HG03045 (cell line): ENCODE results near the gene TIAM1.

Source experiments
- ATAC-seq: cut with Tn5 transposase; IDR thresholded peaks from one replicate; pipeline ENCODE4 v1.9.1; 2021; ENCODE audit warnings: mild to moderate bottlenecking, moderate library complexity; ENCODE audit not compliant: unreplicated experiment

TIAM1 gene

GRCh38 chr21:31218830-31219608 is 125.0 kb downstream of the TIAM1 start:
- no peak for ATAC-seq

- no peak for ATAC-seq
These were observed 127.9 kb downstream of the TIAM1 start for GRCh38 chr21:31216206-31216605.

GRCh38 chr21:31213787-31214186 is 130.3 kb downstream of the TIAM1 start:
- no peak for ATAC-seq

- no peak for ATAC-seq
These were observed 132.2 kb downstream of the TIAM1 start for GRCh38 chr21:31211836-31212235.

- no peak for ATAC-seq
These were observed 138.6 kb downstream of the TIAM1 start for GRCh38 chr21:31205412-31205811.

GRCh38 chr21:31204801-31205200 is 139.3 kb downstream of the TIAM1 start:
- no peak for ATAC-seq

- no peak for ATAC-seq
These were observed 140.5 kb downstream of the TIAM1 start for GRCh38 chr21:31203431-31204054.

GRCh38 chr21:31201548-31201947 is 142.5 kb downstream of the TIAM1 start:
- no peak for ATAC-seq

- no peak for ATAC-seq
These were observed 142.9 kb downstream of the TIAM1 start for GRCh38 chr21:31201144-31201543.

GRCh38 chr21:31198575-31198974 is 145.5 kb downstream of the TIAM1 start:
- ATAC-seq, result no peak

- no peak for ATAC-seq
These were observed 147.3 kb downstream of the TIAM1 start for GRCh38 chr21:31196724-31197123.

- no peak for ATAC-seq
These were observed 148.6 kb downstream of the TIAM1 start for GRCh38 chr21:31195334-31196015.

- no peak for ATAC-seq
These were observed 149.4 kb downstream of the TIAM1 start for GRCh38 chr21:31194510-31195293.

GRCh38 chr21:31193761-31194160 is 150.3 kb downstream of the TIAM1 start:
- ATAC-seq, result no peak

GRCh38 chr21:31191553-31191952 is 152.5 kb downstream of the TIAM1 start:
- no peak for ATAC-seq

GRCh38 chr21:31190516-31190915 is 153.5 kb downstream of the TIAM1 start:
- no peak for ATAC-seq

GRCh38 chr21:31187499-31187898 is 156.6 kb downstream of the TIAM1 start:
- no peak for ATAC-seq

- ATAC-seq, result no peak
These were observed 157.1 kb downstream of the TIAM1 start for GRCh38 chr21:31186916-31187315.

- ATAC-seq, result no peak
These were observed 158.4 kb downstream of the TIAM1 start for GRCh38 chr21:31185663-31186062.

- no peak for ATAC-seq
These were observed 159.2 kb downstream of the TIAM1 start for GRCh38 chr21:31184876-31185275.

- no peak for ATAC-seq
These were observed 159.6 kb downstream of the TIAM1 start for GRCh38 chr21:31184459-31184858.
